IMR-90 (cell line): ENCODE measurements around the gene CEP162. TPM values are rescaled to one million over a fixed set of nuclear protein-coding genes. Genes with fewer than 3 reads are reported as not detected.

Experiments
- ATAC-seq: fragments of 200-7000 bp; cut with Tn5 transposase; 2 replicates; pipeline ENCODE4 v1.9.1; 2020; ENCODE audit warnings: low read depth, mild to moderate bottlenecking, moderate library complexity
- BruUV-seq: library from RNA; stranded (reverse); fragments of 400-500 nt; replicated peaks from 2 replicates; lab custom pipeline; 2021; lab: Mats Ljungman, UMichigan
- CTCF ChIA-PET: fragments of 300-600 bp; formaldehyde crosslinking; extraction: SDS; loops from one replicate; lab custom pipeline; 2021; ENCODE audit warnings: antibody characterized with exemption; lab: Yijun Ruan, JAX
- POLR2A ChIA-PET: fragments of 300-600 bp; sonication (Branson Sonifier 250); formaldehyde crosslinking; loops from one replicate; lab custom pipeline; 2022; ENCODE audit warnings: antibody characterized with exemption; ENCODE audit not compliant: unreplicated experiment; lab: Charles Lee
- DNase-seq: peaks from one replicate; pipeline ENCODE4 v3.0.0; 2013
- H2AFZ ChIP-seq: replicated peaks from 2 replicates; pipeline ENCODE3; 2013; ENCODE audit warnings: low read length, mild to moderate bottlenecking; ENCODE audit not compliant: poor library complexity
- H2AK5ac ChIP-seq: 2 replicates; pipeline ENCODE4 v1.6.1; 2013; ENCODE audit warnings: low read depth, low read length, inconsistent platforms
- H2AK9ac ChIP-seq: replicated peaks from 2 replicates; pipeline ENCODE3; 2013; ENCODE audit warnings: mild to moderate bottlenecking, low read depth, low read length, moderate library complexity; ENCODE audit not compliant: poor library complexity
- H2BK120ac ChIP-seq: 2 replicates; pipeline ENCODE4 v1.6.1; 2013; ENCODE audit warnings: low read depth, low read length, inconsistent platforms
- H2BK15ac ChIP-seq: 3 replicates; pipeline ENCODE4 v1.6.1; 2013; ENCODE audit warnings: low read depth, low read length, inconsistent platforms
- H2BK20ac ChIP-seq: 2 replicates; pipeline ENCODE4 v1.6.1; 2013; ENCODE audit warnings: low read depth, mild to moderate bottlenecking, inconsistent platforms, low read length, moderate library complexity
- H2BK5ac ChIP-seq: 2 replicates; pipeline ENCODE4 v1.6.1; 2013; ENCODE audit warnings: mild to moderate bottlenecking, low read depth, low read length, inconsistent platforms; ENCODE audit not compliant: poor library complexity, severe bottlenecking
- H3K14ac ChIP-seq: replicated peaks from 2 replicates; pipeline ENCODE4 v1.6.1; 2013; ENCODE audit warnings: low read depth, low read length, inconsistent platforms
- H3K18ac ChIP-seq: 2 replicates; pipeline ENCODE4 v1.6.1; 2013; ENCODE audit warnings: low read depth, low read length, control low read depth
- H3K23ac ChIP-seq: 2 replicates; pipeline ENCODE4 v1.6.1; 2013; ENCODE audit warnings: low read depth, low read length, inconsistent platforms
- H3K27ac ChIP-seq: 2 replicates; pipeline ENCODE4 v1.5.1; 2013; ENCODE audit warnings: mild to moderate bottlenecking, control low read depth, low read length; ENCODE audit not compliant: insufficient read depth
- H3K27me3 ChIP-seq: 2 replicates; pipeline ENCODE4 v1.6.1; 2013; ENCODE audit warnings: low read length; ENCODE audit not compliant: control insufficient read depth, insufficient read depth
- H3K36me3 ChIP-seq: 2 replicates; pipeline ENCODE4 v1.6.1; 2013; ENCODE audit warnings: low read length, mixed read lengths; ENCODE audit not compliant: control insufficient read depth, insufficient read depth
- H3K4ac ChIP-seq: 2 replicates; pipeline ENCODE4 v1.6.1; 2013; ENCODE audit warnings: low read depth, low read length, inconsistent platforms
- H3K4me1 ChIP-seq: 2 replicates; pipeline ENCODE4 v1.6.1; 2013; ENCODE audit warnings: low read length, mixed read lengths; ENCODE audit not compliant: control insufficient read depth, insufficient read depth
- H3K4me2 ChIP-seq: 2 replicates; pipeline ENCODE4 v1.6.1; 2013; ENCODE audit warnings: low read depth, mild to moderate bottlenecking, control low read depth, low read length, moderate library complexity
- H3K4me3 ChIP-seq: 2 replicates; pipeline ENCODE4 v1.5.1; 2013; ENCODE audit warnings: low read depth, mild to moderate bottlenecking, control low read depth, low read length, moderate library complexity; ENCODE audit not compliant: insufficient read depth
- H3K56ac ChIP-seq: 2 replicates; pipeline ENCODE4 v1.6.1; 2013; ENCODE audit warnings: low read length, inconsistent platforms; ENCODE audit not compliant: insufficient read depth; ENCODE audit errors: extremely low read depth
- H3K79me1 ChIP-seq, 2 experiments: 2 replicates each; pipeline ENCODE4 v1.6.1; 2013; ENCODE audit warnings: low read length in 2 of 2, inconsistent platforms in 1 of 2, low read depth in 1 of 2
- H3K9ac ChIP-seq: 2 replicates; pipeline ENCODE4 v1.6.1; 2013; ENCODE audit warnings: low read depth, low read length, control low read depth
- H3K9me1 ChIP-seq: 2 replicates; pipeline ENCODE4 v1.6.1; 2013; ENCODE audit warnings: low read length, inconsistent platforms; ENCODE audit not compliant: insufficient read depth
- H3K9me3 ChIP-seq: 2 replicates; pipeline ENCODE4 v1.6.1; 2013; ENCODE audit warnings: low read length; ENCODE audit not compliant: control insufficient read depth, insufficient read depth
- H4K20me1 ChIP-seq: 2 replicates; pipeline ENCODE4 v1.6.1; 2013; ENCODE audit warnings: low read length, inconsistent platforms; ENCODE audit not compliant: insufficient read depth
- H4K5ac ChIP-seq: 2 replicates; pipeline ENCODE4 v1.6.1; 2013; ENCODE audit warnings: mild to moderate bottlenecking, low read depth, low read length, control low read depth
- H4K8ac ChIP-seq, 2 experiments: 2 replicates each; pipeline ENCODE4 v1.6.1; 2013; ENCODE audit warnings: low read depth in 2 of 2, low read length in 2 of 2, control low read depth in 1 of 2, inconsistent platforms in 1 of 2
- H4K91ac ChIP-seq: 2 replicates; pipeline ENCODE4 v1.6.1; 2013; ENCODE audit warnings: low read depth, low read length, inconsistent platforms; ENCODE audit not compliant: insufficient read depth
- CHD1 ChIP-seq: IDR thresholded peaks from 2 replicates; pipeline ENCODE4 v1.6.1; 2012; ENCODE audit warnings: low read depth, low read length, improper control_type of control experiment
- FOS ChIP-seq: fragments of 150-350 bp; IDR thresholded peaks from 2 replicates; pipeline ENCODE4 v1.6.1; 2016; ENCODE audit warnings: low read depth, low read length
- RAD21 ChIP-seq: IDR thresholded peaks from 2 replicates; pipeline ENCODE4 v1.6.1; 2012; ENCODE audit warnings: low read length, improper control_type of control experiment
- RCOR1 ChIP-seq: IDR thresholded peaks from 2 replicates; pipeline ENCODE4 v1.6.1; 2012; ENCODE audit warnings: mild to moderate bottlenecking, low read length, improper control_type of control experiment; ENCODE audit not compliant: insufficient replicate concordance
- SMC3 ChIP-seq: fragments of 150-350 bp; IDR thresholded peaks from 2 replicates; pipeline ENCODE4 v1.6.1; 2016; ENCODE audit warnings: low read depth, mild to moderate bottlenecking, antibody characterized with exemption, low read length, moderate library complexity
- WGBS, 2 experiments: methylation state at CpG; one replicate each; pipeline versions ENCODE4 v1.1.5 to v1.1.7; 2013; ENCODE audit warnings: missing lambda C conversion rate in 2 of 2; ENCODE audit not compliant: insufficient read length in 1 of 2; ENCODE audit errors: extremely low coverage in 2 of 2; 5-methylcytosine and 5-hydroxymethylcytosine counted together
- dilution Hi-C: fragments of 300-500 bp; cut with HindIII; formaldehyde crosslinking; loops from one replicate; pipeline ENCODE4 v1.14.3; 2018; ENCODE audit warnings: low sequenced_read_pairs; ENCODE audit not compliant: unreplicated experiment
- in situ Hi-C: fragments of 300-500 bp; cut with MboI; formaldehyde crosslinking; loops from 3 replicates; pipeline ENCODE4 v1.14.3; 2019; ENCODE audit warnings: low sequenced_read_pairs, inconsistent platforms, mixed read lengths
- intact Hi-C: fragments of 100-400 bp; cut with micrococcal nuclease; formaldehyde crosslinking; loops from 2 replicates; pipeline ENCODE4 v1.10.0; 2022
- polyA plus RNA-seq, 3 experiments: library from polyadenylated mRNA; depleted of rRNA; stranded (reverse); fragments of >200 nt; gene quantifications; 2 replicates each; pipeline ENCODE4 v1.2.3, GENCODE V29; 2012; ENCODE audit warnings: low replicate concordance in 1 of 3
- total RNA-seq: library from RNA; depleted of rRNA; stranded (reverse); fragments of >200 nt; gene quantifications from 2 replicates; pipeline ENCODE4 v1.2.3, GENCODE V29; 2012

The CEP162 gene
- total and polyA plus RNA-seq, 2 of the 4 experiments (the other 2 are of a cell fraction), result 1.2 to 1.6 TPM

DNA sequence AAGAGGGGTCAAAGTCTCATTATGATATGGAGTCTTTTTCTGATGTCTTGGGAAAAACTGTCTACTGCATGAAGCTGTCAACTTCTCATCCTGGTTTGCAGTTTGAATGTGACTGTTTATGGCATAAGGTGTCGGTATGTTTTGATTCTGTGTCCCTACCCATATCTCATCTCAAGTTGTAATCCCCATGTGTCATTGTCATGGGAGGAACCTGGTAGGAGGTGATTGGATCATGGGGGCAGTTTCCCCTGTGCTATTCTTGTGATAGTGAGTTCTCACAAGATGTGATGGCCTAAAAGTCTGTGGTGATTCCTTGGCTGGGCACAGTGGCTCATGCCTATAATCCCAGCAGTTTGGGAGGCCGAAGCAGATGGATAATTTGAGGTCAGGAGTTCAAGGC, 146.2 kb downstream of the CEP162 start:
- no peak overlapping the region for H3K14ac ChIP-seq
- no peak overlapping the region for H3K56ac ChIP-seq
- CTCF ChIA-PET, result no interaction called here
- H3K36me3 ChIP-seq, result no peaks in the 10 kb centered on the region
- H4K8ac ChIP-seq, result no peak overlapping the region
- H3K79me1 ChIP-seq, result no peaks in the 10 kb centered on the region
- no peaks in the 10 kb centered on the region for H4K20me1 ChIP-seq
- no peak overlapping the region for H3K4me3 ChIP-seq
- H3K4ac ChIP-seq, result no peak overlapping the region
- no peak overlapping the region for H3K9ac ChIP-seq
- intact Hi-C loops, result no loop called here
- H3K18ac ChIP-seq, result no peak overlapping the region
- H2AFZ ChIP-seq, result no peak overlapping the region
- no TSS peak for BruUV-seq
- no peaks in the 10 kb centered on the region for H3K27me3 ChIP-seq
- H3K23ac ChIP-seq, result no peak overlapping the region
- no peaks in the 10 kb centered on the region for H3K9me3 ChIP-seq
- no CpG with 5 or more reads among the region's 2 CpGs for WGBS, 2 experiments
- no peak overlapping the region for H2AK5ac ChIP-seq
- no peak overlapping the region for H2BK20ac ChIP-seq
- ATAC-seq (no peak), DNase-seq (no peak)
- in situ Hi-C loops, result no loop called here
- H2BK120ac ChIP-seq, result no peak overlapping the region
- H4K5ac ChIP-seq, result no peak overlapping the region
- no peak for TF ChIP-seq RCOR1
- TF ChIP-seq FOS, result no peak
- TF ChIP-seq SMC3, result no peak
- no peak for TF ChIP-seq RAD21
- TF ChIP-seq CHD1, result no peak
- H2AK9ac ChIP-seq, result no peak overlapping the region
- H3K4me1 ChIP-seq, result no peaks in the 10 kb centered on the region
- no peak overlapping the region for H2BK5ac ChIP-seq
- POLR2A ChIA-PET, result no interaction called here
- dilution Hi-C loops, result no loop called here
- H3K27ac ChIP-seq, result no peak overlapping the region
- no peaks in the 10 kb centered on the region for H3K9me1 ChIP-seq
- H4K91ac ChIP-seq, result no peak overlapping the region
- no peak overlapping the region for H2BK15ac ChIP-seq
- no peak overlapping the region for H3K4me2 ChIP-seq
